K562 (cell line): ENCODE results near the gene SCUBE1. TPM values are rescaled to one million over a fixed set of nuclear protein-coding genes. Genes with fewer than 3 reads are reported as not detected.

Experiments used
- REST ChIP-seq, 2 experiments: fragments of 450-650 bp; formaldehyde crosslinking in 1 of 2; IDR thresholded peaks; 2 replicates each; pipeline versions ENCODE4 v1.4.0 to v1.6.1; 2014 to 2020; ENCODE audit warnings: mild to moderate bottlenecking in 2 of 2, borderline replicate concordance in 1 of 2, low read depth in 1 of 2
- polyA plus RNA-seq, 8 experiments: library from polyadenylated mRNA; depleted of rRNA in 4 of 8; stranded (reverse) in 5 of 8; unstranded in 3 of 8; fragments of >200 nt; fragmentation: Nextera tagmentation in 2 of 8; fragmentation: Illumina TruSeq in 1 of 8; extraction: Ambion mirVana in 2 of 8; extraction: Trizol in 1 of 8; gene quantifications; 2 replicates each; pipeline versions ENCODE4 v1.2.1 to v1.2.3, GENCODE V29; 2011 to 2014; ENCODE audit warnings: inconsistent platforms in 1 of 8, missing spikeins in 1 of 8
- total RNA-seq, 7 experiments: library from RNA; depleted of rRNA in 6 of 7; stranded (reverse); fragments of >200 nt in 6 of 7; fragmentation: Illumina TruSeq in 2 of 7; extraction: Trizol in 2 of 7; gene quantifications; 2 replicates each; pipeline versions ENCODE4 v1.2.1 to v1.2.3, GENCODE V29; 2011 to 2021; ENCODE audit warnings: low replicate concordance in 1 of 7

Gene SCUBE1
- total and polyA plus RNA-seq, 9 of the 15 experiments (the other 6 are each of a cell fraction or from before 2014, with no cell fraction given) = 0.03 to 0.47 (median 0.29) TPM; not detected in 6

- TF ChIP-seq REST (IDR thresholded peaks at IDR 0.05; ENCODE audit: borderline replicate concordance) = peak; percentile 81
- TF ChIP-seq REST (CRISPR knock-in tag; IDR thresholded peaks at IDR 0.05; ENCODE audit: low read depth) = no peak
Observed at GRCh38 chr22:43230971-43231723, 112.0 kb downstream of the SCUBE1 start (continued).
